Measurements from ENCODE around the gene AGAP1.

GRCh38 chr2:235893129-235893698, 399.4 kb downstream of the AGAP1 start:
- TF ChIP-seq CTCF (IDR thresholded peaks at IDR 0.05) = no peak
- TF ChIP-seq POLR2A (IDR thresholded peaks at IDR 0.05) = no peak

All from thyroid gland (tissue), 4 donors.